ENCODE data around the gene SLC12A8.
A peak's percentile ranks its signal among the peaks of the same experiment; 100 is the strongest.

SLC12A8 gene

DNA sequence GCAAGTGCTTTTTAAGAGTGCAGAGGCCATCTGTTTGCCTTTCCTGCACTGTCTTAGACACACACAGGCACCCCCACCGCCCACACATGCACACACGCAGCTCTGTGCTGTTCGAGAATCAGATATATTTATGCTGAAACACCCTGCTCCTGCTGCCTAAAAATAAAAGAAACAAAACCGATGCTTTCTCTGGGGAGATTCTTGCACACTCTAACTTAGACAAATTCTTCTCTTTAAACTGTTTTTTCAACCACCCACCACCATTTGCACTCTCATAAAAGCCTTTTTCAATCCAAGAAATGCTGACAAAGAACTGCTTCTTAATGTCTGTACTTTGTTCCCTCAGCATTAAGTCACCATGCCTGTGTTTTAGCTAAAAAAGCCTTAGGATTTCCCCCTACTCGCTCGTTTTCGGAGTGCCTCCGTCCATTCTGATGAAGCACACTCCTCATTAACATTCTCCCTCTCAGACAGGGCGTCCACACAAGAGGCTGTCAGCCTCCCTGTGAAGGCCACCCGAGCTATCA, 26.2 kb downstream of the SLC12A8 start:
- no peak for DNase-seq (ENCODE audit: low spot score)

DNA sequence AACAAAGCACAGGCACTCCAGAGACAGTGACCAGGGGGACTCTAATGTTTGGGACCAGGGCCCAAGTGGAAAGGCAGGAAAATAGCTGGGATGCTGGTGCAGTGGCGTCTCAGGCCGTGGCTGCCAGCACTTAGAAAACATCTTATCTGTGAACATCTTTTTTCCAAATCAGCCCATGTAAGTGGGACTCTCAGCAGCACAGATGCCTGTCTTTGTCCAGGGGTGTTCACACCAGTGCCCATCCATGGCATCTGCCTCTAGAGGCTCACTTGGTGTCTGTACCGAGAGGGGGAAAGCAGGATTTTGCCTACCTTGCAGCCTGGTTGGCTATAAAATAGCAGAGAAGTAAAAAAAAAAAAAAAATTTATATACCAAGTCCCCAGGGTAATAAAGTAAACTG, 26.7 kb downstream of the SLC12A8 start:
- DNase-seq (ENCODE audit: low spot score), result no peak

DNA sequence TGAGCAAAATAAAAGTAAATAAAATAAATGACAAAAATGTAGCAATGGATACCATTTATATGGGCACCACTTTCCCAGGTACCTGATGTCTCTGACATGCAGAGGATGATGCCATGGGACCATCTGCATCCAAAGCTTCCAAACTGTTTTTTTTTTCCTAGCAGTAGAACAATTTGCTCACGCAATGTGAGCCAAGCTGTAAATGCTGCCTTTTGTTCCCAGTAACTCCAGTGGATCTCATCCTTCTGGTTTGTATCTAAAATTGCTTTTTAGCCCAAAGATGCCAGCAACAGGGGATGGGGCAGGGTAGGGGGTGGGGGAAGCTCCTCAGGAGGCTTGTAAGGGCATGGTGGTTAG, 32.7 kb downstream of the SLC12A8 start:
- no peak for DNase-seq (ENCODE audit: low spot score)

DNA sequence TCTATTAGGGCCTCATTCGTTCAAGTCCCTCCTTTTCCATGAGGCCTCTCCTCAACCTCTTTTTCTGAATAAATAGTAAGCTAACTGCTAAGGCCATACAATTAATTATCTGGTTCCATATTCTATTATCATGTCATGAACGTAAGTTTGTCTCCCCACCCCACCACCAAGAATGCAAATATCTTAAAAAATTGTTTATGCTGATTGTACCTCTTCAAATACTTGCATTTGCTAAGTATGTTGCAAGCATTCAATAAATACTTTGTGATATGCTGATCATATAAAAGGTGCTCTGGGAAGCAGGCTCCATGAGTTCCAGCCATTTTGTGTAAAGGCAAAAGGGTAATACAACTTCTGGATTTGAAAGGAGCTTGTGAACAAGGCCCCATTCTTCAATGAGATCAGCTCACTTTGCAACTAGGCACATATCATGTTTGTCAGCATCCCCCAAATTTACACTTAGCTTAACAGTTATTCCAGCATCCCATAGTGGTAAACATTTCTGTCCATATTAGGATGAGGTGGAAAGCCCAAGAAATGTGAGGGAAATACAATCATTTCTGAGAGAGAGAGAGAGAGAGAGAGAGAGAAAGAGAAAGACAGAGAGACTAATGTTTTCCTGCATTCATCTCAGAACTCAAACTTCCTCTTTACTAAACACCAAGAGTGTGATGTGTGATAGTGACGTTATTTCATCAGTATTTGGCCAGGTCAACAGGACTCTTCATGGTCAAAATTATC, 33.2 kb downstream of the SLC12A8 start:
- DNase-seq (ENCODE audit: low spot score), result no peak

DNA sequence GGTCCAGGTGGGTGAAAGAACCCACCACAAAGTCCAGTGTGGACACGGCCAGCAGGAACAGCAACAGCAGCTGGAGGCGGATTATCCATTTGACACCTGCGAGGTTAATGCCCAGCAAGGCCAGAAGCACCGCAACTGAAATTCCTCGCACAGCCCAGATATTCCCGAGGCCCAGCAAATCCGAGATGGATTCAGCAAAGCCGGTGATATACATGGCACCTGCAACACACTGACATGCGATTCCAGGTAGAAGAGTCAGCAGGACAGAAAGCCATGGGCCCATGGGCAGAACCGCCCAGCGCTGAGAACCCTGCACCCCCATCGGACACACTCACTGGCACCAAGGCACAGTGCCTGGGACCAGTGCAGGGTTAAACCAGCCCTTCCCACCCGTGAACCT, 34.8 kb downstream of the SLC12A8 start:
- DNase-seq (ENCODE audit: low spot score), result no peak

DNA sequence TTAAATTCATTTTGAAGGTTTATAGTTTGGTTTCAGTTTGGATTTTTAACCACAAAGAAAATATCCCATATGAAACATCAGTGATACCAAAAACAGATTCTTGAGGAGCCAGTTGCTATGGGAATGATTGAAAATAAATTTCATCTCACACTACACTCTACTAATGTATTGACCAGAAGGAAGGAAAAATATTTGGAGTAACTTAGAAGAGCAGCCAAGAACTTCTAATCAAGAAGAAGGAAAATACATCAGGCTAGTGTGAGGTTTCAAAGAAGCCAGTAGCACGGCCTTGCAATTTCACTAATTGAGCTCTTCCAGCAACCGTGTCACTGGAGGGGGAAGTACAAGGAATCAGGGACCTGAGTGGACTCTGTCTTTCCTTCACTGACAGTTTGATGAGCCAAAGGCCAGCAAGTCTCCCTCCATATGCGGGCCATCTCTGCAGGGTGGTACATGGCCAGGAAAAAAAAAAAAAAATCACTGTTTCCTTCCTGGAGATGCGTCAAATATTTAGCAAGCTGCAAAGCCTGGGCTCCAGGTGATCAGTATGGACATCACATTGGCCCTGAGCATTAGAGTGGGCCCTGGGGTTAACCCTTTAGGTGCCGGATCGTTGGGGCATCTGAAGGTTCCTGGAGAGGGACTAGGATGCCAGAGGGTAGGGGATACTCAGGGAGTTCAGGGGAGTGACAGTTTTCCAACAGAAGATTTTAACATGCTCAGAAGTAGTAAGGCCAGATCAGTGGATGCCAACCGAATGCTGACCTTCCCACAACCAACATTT, 37.1 kb downstream of the SLC12A8 start:
- DNase-seq (ENCODE audit: low spot score), result no peak

DNA sequence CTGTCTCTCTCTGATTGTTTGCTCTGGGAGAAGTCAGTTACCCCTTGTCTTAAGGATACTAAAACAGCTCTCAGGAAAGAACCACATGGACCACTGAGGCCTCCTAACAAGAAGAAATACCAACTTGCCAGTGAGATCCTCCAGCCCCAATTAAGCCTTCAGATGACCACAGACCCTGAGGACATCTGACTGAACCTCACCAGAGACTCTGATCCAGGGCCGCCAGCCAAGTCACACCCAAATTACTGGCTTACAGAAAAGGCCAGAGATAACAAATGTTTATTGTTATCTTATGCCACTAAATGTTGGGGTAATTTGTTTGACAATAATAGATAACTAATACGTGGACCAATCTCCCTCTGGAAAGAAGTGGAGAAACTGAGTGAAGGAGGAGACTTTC, 40.2 kb downstream of the SLC12A8 start:
- DNase-seq (ENCODE audit: low spot score), result no peak

DNA sequence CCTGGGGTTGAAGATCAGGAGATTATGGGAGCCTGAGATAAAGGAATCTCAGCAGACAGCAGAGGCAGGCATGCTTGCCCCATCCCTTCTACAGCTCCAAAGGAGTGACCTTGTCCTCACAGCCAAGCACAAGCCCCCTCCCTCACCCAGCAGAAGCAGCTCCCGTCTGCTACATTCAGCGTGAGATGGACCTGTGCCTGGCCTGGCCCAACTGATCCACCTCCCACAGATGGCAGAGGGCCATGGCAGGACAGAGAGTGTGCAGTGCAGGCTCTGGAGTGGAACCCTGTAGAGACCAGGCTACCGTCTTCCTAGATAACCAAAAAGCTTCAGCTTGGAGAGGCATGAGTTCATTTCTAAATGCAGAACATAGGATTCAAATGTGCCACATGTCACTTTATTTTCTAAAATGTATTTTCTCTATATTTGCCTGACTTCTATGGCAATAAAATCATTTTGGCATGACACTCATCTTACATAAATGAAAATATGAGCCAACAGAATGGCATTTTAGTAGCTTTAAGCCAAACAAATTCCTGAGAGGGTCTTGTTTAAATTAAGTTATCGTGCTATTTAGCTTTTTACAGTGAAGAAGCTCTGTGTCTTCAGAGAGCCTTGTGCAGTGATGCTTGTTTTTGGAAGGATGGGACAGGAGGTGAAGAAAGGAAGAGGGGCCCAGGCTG, 43.7 kb downstream of the SLC12A8 start:
- DNase-seq (ENCODE audit: low spot score), result no peak

DNA sequence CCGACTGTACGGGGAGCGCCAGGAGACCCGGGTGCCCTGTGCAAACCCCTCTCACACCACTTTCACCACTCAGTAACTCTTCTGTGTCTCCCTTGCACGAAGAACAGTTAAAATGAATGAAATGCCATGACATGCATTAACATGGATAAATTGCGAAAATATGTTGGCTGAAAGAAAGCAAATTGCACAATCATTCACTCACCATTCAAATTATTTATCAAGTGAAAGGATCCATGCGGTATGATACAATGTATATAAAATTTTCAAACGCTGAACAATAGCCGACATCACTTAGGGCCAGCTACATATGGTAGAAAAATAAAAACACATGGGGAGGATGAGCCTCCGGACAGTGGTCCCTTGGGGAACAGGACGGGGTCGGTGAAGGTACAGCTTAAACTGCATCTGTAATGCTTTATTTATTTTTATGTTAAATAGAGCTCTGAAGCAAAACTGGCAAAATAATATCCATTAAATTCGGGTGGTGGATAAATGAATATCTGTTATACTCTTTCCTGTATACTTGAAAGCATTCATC, 45.9 kb downstream of the SLC12A8 start:
- no peak for DNase-seq (ENCODE audit: low spot score)

DNA sequence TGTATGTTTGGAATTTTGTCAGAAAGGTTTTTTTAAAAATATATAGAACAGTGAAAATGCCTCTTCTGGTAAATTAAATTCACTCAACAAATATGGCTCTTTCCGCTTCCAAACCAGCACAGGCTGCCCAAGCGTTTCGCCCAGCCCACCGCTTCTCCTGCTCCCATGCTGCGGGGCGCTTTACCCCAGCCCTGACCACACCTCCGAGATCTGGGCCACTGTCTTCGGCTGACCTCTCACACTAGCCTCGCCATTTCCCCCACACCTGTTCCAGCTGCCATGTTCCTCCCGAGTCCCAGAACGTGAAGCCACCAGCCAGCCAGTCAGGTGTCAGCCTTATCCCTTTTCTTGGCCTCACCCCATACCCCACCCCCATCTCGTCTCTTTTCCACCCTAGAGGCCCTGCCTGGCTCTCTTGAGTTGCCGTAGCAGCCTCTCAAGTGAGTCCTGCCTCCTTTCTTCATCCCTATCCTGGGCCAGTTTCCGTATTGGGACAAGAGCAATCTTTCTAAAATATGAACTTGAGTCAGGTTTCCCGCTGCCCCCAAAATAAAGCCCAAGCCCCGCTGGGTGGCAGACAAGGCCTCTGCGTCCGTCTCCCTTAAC, 46.5 kb downstream of the SLC12A8 start:
- DNase-seq (ENCODE audit: low spot score), result no peak

DNA sequence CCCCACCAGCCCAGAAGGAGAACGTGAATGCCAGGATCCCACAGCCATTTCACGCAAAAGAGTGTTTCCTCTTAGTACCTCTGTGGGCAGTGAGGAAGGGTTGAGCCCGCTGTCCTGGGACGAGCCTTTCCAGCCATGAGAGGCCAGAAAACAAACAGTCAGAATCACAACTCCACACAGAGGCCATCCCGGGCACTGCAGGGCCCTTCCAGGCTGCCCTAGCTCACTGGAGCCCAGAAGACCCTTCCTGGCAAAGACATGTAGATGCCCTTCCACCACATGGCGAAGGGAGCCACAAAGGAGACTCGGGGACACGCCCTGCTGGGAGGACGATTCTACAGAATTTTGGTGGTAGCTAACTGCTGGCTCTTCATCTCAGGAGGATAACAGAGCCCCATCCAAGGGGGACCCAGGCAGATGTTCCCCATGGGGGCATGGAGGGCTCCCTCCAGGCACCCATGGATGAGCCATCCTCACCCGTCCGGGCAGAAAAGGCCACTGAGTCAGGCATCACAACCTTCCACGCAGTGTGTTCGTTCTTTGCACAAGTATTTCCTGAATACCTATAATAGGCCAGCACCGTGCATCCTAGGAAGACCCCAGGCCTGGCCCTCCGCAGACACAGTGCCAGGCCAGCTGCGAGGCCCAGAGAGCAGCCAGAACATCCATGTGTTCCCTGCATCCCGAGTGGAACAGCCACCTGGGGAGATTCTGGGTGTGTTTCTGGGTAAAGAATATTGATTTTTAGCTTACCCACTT, 47.2 kb downstream of the SLC12A8 start:
- DNase-seq (ENCODE audit: low spot score), result no peak

DNA sequence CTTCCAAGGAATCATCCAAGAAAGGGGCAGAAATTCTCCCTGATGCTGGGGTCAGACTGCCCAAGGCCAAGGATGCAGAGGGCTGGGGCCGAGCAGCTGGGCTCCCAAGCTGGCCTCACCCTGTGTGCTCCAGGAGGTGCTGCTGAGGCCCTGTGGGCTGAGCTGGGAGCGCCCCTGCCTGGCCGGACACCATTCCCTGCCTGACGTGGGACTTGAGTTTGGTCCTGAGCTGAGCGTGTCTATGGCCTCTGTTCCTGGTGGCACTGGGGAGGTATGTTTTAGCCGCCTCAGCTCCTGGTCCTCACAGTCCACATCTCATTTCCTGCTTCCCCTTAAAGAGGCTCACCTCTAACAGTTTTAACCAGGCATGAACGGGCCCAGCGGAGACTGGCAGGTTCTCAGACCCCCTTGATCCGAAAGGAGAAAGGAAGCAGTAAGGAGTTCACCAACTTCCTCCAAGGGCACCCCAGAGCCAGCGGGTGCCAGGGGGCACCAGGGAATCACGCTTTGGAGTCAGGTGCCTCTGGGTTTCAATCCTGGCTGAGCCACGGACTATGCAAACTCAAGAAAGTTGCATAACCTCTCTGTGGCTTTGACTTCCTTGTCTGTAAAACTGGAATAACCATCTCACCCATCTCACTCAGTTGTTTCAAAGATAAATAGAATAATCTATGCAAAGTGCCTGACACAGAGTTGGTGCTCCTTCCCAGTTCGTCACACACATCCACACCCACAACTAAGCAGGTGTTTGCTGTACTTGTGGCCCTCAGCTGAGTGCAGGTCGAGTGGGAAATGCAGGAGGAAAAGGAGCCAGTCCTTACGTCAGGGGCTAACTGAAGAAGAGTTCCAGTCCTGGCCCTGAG, 48.6 kb downstream of the SLC12A8 start:
- DNase-seq (ENCODE audit: low spot score), result no peak

DNA sequence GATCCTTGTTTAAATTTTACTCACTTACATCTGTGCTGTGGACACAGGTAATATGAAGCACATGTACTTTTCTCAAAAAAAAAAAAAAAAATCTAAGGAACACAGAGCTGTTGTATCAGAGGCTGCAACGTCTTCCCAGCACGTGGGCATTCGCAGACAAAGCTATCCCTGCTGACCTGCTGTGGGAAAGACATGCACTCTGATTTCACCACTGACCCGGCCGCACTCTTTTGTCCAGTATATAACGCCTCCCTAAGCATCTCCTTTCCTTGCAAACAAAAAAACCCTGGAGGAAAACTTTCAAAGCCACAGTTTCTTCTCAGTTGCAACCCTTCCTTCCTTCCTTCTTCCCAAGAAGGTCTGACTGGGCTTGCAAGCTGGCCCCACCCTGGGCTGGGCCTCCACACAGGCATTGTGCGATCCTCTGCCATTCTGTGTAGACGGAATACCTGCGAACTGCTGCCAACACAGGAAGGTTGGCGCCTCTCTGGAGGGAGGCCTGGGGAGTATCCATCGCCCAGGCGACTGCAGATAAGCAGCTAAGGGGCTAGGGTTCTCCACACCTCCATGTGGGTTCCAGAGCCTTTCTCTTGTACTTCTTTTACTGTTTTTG, 50.8 kb downstream of the SLC12A8 start:
- no peak for DNase-seq (ENCODE audit: low spot score)

DNA sequence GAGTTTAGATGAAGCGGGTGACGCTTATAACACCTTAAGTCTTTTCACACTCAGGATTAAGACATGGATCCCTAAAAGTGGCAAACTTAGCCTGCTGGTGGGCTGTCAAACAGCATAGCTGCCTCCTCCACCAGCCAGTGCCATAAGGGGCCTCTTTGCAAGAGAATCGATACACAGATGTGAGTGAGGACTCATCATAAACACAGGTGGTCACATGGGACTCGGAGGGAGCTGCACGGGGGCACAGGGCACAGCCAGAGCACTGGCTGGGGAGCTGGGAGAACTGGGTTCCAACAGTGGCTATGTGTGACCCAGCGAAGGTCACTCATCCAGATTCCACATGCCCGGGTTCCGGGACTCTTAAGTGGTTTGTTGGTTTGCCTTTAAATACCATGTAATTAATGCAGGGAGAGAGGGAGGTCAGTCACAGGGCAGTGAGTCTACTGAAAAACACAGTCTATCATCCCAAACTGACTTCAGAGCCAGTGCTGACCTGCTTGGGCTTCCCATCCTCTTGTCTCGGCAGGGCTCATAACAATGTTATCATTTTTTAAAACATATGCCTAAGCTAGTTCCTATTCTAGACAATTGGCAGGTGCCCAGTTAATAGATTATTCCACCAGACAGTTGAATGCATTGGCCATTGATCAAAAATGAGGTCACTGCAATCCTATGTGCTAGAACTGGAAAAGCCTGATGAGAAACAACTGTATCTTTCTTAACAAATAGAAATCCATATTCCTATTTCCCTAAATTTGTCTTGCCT, 51.8 kb downstream of the SLC12A8 start:
- no peak for DNase-seq (ENCODE audit: low spot score)

DNA sequence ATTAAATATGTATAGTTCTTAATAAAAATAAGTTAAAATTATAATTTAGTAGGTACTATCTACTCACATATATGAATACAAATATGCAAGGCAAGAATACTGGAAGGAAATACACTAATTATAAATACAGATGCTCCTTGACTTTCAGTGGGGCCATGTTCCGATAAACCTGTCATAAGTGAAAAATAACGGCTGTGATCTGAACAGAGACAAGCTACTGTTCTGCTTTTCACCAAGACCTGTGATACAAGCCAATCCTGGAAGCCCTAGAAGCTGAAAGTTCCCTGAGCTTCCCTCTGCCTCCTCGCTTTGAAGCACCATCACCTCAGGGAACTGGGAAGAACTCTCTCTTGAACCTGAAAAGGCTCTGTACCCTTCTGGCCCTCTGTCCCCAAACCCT, 55.4 kb downstream of the SLC12A8 start:
- no peak for DNase-seq (ENCODE audit: low spot score)

DNA sequence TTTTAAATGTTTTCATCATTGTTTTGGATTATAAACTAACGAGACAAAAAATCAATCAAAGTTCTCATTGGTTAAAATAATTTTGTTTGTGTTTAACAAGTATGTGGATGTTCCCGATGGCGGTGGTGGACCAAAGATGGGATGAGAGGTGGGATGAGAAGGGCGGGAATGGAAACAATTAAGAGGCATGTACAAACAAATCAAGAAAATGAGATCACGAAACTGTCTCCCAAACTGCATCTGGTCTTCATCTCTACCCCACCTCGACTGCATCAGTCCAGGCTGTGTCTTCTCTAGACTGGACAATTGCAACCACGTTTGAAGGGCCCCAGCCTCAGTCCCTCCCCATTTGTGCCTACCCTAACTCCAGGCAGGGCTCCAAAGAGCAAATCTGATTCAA, 56.1 kb downstream of the SLC12A8 start:
- no peak for DNase-seq (ENCODE audit: low spot score)

DNA sequence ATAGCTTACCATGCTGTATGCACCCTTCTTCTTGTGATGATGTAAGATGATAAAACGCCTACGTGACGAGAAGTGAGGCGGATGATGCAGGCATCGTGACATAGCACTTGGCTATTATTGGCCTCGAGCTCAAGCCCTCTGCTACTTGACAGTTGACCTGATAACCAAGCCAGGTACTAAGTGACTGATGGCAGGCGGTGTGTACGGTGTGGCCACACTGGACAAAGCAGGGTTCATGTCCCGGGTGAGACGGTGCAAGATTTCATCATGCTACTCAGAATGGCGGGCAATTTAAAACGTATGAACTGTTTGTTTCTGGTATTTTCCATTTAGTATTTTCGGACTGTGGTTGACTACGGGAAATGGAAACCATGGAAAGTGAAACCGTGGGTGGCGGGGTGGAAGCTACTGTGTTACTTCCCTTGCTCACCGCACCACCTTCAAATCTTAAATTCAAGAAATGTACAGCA, 57.7 kb downstream of the SLC12A8 start:
- peak; percentile 25 for DNase-seq (ENCODE audit: low spot score)

DNA sequence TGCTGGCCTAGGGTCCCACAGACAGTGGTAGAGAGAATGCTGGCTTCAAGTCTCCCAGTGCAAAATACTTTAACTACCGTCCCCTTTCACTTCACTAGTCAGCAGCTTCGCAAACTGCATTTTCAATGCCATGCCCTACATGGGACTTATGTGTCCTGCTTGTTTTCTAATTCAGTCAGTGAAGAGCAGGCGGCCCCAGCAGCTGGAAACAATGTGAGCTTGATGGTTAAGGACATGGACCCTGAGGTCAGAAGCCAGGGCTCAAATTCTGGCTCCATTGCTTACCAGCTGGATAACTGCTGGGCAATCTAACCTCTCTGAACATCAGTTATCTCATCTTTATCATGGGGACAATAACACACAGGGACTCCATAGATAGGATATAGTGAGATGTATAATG, 58.4 kb downstream of the SLC12A8 start:
- no peak for DNase-seq (ENCODE audit: low spot score)

DNA sequence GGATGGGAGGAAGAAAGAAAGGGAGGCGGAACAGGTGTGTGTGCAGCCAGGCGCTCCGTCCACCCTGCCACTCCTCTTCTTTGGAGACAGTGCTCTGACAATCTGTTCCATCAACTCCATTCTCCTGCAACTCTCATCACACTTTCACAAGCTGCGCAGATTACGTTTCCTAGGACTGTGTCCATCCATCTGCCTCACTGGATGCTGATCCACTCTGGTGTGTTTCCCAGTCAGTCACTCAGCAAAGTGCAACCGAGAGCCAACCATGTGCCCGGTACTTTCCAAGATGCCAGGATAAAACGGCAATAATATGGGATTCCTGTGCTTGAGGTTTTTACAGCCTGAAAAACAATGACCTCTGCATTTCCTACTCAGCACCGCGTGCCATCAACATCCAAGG, 59.6 kb downstream of the SLC12A8 start:
- no peak for DNase-seq (ENCODE audit: low spot score)

Data from CD4-positive, alpha-beta T cell treated with Interleukin-2 at 100 ng/mL for 4 hours (primary cell).